ENCODE results near the gene AMOTL1. TPM values are rescaled to one million over a fixed set of nuclear protein-coding genes. Genes with fewer than 3 reads are reported as not detected.
"Not testable (repeated sequence)": the region's sequence is repeated elsewhere in the genome, so short reads cannot be mapped to it uniquely, and the experiment has no call there.

Gene AMOTL1
- total RNA-seq, 4 donors from 2014 or later: 32.0 to 67.6 (median 56.8) TPM

DNA sequence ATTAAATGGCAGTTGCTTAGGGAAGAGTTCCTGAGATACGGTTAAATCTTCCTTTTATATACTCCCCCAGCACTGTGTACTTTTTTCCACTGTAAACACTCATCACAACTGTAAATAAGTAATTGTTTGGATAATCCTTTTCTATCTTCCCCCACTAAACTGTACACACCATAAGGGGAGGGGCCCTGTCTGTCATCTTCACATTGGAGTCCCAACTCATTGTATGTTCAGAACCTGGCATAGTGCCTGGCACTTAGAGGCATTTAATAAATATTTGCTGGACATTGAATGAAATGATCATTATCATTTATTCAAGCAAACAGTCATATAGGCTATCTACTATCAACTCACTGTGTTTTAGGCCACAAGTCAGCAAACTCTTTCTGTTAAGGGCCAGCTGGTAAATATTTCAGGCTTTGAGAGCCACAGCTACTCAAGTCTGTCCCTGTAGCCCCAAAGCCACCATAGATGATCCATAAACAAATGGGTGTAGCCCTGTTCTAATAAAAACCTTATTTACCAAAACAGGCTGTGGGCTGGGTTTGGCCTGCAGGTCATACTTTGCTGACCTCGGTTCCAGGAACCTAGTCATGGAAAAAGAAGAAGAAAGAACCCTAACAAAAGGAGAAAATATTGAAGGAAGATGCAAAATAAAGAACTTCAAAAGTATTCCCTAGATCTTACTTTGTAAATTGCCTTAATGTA lies 70.0 kb downstream of the AMOTL1 start:
- ATAC-seq (ENCODE audit: low FRiP score): no peak
- TF ChIP-seq, protein P1, sequence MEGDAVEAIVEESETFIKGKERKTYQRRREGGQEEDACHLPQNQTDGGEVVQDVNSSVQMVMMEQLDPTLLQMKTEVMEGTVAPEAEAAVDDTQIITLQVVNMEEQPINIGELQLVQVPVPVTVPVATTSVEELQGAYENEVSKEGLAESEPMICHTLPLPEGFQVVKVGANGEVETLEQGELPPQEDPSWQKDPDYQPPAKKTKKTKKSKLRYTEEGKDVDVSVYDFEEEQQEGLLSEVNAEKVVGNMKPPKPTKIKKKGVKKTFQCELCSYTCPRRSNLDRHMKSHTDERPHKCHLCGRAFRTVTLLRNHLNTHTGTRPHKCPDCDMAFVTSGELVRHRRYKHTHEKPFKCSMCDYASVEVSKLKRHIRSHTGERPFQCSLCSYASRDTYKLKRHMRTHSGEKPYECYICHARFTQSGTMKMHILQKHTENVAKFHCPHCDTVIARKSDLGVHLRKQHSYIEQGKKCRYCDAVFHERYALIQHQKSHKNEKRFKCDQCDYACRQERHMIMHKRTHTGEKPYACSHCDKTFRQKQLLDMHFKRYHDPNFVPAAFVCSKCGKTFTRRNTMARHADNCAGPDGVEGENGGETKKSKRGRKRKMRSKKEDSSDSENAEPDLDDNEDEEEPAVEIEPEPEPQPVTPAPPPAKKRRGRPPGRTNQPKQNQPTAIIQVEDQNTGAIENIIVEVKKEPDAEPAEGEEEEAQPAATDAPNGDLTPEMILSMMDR (IDR thresholded peaks at IDR 0.05): no peak
- DNase-seq (ENCODE audit: low spot score): no peak

DNA sequence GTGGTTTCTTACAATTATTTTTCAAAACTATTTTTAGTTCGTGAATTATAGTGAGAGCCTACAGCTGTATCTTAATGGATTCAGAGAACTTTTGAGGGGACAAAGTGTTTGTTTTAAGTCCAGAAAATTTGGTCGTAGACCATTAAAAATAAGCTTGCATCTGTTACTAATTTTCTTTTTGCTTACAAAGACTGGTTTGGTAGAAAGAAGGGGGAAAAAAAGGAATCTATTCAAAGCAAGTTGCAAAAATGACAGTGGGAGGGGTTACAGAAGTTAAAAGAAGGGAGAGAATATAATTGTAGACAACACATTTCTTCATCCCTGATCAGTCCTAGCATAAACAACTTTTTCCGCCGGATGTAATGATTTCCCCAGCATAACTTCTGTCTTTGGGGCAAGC lies 72.1 kb downstream of the AMOTL1 start:
- TF ChIP-seq, protein P1 (IDR thresholded peaks at IDR 0.05): no peak
- ATAC-seq (ENCODE audit: low FRiP score) (no peak), DNase-seq (ENCODE audit: low spot score) (no peak)

DNA sequence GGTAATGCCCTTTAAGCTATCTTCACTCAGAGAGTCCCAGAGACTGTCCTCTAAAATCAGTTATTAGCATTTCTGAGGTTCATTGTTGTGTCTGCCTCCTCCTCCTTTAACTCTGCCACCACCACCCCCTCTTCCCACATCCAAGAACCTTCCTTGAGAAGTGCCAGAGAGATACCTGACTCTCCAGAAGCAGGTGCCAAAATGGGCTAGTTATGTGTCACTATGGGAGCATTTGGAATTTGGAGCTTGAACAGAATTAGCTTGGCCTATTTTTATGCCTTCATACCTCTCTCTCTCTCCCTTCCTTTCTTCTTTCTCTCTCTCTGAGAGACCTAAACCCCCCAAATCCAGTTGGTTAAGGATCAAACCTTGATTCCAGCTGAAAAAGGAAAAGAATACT lies 75.9 kb downstream of the AMOTL1 start:
- DNase-seq (ENCODE audit: low spot score) (no peak), ATAC-seq (ENCODE audit: low FRiP score) (no peak)
- TF ChIP-seq, protein P1 (IDR thresholded peaks at IDR 0.05): no peak

DNA sequence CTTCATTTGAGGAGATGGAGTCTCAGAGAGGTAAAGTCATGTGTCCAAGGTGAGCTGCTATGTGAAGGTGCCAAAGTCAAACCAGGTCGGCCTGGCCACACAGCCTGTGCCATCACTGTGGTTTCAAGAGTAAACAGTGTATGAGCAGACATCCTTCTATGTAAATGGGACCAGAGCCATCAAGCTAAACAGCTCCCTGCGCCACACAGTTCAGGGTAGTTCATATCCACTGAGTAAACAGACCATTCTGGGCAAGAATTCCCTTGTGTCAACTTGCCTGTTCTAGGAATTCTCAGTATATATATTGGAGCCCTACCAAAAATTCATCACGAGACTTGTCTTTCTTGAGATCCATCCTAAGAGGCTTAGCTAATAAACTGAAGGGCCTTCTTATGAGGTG lies 77.5 kb downstream of the AMOTL1 start:
- TF ChIP-seq, protein P1 (IDR thresholded peaks at IDR 0.05): no peak
- DNase-seq (ENCODE audit: low spot score): no peak
- no peak for ATAC-seq (ENCODE audit: low FRiP score)

DNA sequence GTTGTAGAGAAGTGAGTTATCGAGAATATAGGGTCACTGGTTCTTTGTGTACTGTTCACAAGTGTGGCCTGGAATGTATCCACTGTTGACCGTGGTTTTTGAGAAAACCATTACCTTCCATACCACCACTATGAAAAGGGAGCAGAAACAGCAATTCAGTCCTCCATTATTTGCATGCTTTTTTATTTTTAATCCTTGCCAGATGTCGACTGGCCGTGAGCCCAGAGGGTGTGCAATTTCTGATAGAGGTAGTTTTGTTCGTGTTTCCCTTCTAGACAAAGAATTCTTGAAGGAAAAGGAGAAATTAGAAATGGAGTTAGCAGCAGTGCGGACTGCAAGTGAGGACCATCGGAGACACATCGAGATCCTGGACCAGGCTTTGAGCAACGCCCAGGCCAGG lies 81.7 kb downstream of the AMOTL1 start:
- TF ChIP-seq, protein P1 (IDR thresholded peaks at IDR 0.05): no peak
- ATAC-seq (ENCODE audit: low FRiP score) (no peak), DNase-seq (ENCODE audit: low spot score) (no peak)

DNA sequence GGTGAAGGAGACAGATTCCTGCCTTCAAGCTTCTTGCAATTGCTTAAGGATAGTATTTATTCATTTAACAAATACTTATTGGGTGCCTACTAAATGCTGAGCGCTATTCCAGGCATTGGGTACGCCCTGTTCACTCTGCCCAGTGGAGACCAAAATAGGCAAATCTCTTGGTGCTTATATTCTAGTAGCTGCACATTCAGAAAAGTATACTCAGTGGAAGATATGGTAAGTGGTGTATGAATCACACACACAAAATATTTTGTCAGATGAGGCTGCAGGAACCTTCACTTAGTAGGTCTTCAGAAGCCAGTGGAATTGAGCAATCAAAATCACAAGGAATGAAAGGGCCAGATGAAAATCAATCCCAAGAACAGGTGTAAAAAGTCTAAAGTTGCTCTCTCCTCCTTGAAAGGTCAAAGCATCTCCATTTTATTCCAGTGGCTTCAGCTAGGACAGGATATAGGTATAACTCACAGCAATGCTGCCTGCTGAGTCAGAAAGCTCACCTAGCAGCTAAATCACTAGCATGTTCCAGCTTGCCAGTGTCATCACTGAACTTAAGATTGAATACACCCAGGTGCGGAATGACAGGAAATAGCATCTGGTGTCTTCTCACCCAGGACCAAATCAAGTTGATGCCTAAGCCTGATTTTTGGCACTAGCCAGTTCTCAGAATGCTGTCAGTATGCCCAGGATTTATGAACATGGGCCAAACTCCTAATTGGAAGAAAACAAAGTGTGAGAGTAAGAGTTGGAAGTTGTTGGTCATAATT lies 83.9 kb downstream of the AMOTL1 start:
- TF ChIP-seq, protein P1 (IDR thresholded peaks at IDR 0.05): no peak
- DNase-seq (ENCODE audit: low spot score) (no peak), ATAC-seq (ENCODE audit: low FRiP score) (no peak)

DNA sequence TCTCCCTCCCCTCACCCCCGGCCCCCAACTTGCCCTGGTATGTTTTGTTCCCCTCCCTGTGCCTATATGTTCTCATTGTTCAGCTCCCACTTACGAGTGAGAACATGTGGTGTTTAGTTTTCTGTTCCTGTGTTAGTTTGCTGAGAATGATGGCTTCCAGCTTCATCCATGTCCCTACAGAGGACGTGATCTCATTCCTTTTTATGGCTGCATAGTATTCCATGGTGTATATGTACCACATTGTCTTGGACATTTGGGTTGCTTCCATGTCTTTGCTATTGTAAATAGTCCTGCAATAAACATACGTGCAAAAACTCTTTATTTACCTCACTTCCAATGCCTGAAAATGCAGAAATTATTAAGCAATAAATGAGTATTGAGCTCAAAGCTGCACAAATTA lies 85.1 kb downstream of the AMOTL1 start:
- ATAC-seq (ENCODE audit: low FRiP score); DNase-seq (ENCODE audit: low spot score): not testable (repeated sequence)
